ENCODE measurements around the gene NRG2.

DNA sequence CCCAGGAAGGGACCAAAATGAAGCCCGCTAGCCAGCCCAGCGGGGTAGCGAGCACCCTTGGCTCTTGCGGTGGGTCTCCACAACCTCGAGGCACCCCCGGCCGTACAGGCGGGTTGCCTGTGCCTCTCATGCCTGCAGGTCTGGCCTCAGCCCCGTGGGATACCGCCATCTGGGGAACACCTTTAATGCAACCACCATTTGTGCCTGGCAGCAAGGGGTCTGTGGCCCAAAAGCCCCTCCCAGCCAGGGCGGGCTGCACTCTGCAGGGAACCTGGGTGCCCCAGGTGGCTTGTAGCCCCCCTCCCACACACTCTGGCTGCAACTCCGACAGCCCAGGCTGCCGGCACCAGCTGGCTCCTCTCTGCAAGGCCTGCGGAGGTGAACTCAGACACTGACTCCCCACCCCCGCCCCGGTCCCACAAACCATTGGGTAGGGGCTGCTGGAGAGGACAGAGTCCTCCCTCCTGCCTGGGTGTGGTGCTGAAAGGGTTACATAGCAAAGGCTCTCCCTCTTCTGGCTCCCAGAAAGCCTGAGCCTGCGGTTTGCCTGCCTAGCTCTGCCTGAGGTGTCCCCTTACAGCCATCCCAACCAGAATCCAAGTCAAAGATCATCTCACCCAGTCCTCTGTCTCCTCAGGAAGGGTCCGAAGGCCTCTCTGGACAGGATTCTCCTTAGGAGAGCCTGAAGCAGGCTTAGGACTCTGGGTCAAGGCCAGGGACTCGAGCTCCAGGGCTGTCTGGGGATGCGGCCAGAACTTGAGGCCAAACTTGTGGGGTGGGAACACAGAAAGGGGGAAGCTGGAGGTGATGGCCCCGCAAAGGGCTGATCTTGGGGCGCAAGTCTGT lies 138.1 kb downstream of the NRG2 start:
- TF ChIP-seq CEBPB (IDR thresholded peaks at IDR 0.05) (no peak), MYC (IDR thresholded peaks at IDR 0.05; ENCODE audit: borderline replicate concordance, low read length) (no peak)
- TF ChIP-seq, protein P1, sequence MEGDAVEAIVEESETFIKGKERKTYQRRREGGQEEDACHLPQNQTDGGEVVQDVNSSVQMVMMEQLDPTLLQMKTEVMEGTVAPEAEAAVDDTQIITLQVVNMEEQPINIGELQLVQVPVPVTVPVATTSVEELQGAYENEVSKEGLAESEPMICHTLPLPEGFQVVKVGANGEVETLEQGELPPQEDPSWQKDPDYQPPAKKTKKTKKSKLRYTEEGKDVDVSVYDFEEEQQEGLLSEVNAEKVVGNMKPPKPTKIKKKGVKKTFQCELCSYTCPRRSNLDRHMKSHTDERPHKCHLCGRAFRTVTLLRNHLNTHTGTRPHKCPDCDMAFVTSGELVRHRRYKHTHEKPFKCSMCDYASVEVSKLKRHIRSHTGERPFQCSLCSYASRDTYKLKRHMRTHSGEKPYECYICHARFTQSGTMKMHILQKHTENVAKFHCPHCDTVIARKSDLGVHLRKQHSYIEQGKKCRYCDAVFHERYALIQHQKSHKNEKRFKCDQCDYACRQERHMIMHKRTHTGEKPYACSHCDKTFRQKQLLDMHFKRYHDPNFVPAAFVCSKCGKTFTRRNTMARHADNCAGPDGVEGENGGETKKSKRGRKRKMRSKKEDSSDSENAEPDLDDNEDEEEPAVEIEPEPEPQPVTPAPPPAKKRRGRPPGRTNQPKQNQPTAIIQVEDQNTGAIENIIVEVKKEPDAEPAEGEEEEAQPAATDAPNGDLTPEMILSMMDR (IDR thresholded peaks at IDR 0.05), result no peak

Measured in A549 (cell line).